ENCODE measurements around the gene DOK5. TPM values are rescaled to one million over a fixed set of nuclear protein-coding genes. Genes with fewer than 3 reads are reported as not detected.

DOK5 gene
- total RNA-seq, 2 experiments from 2014 or later = 0.53 to 0.71 TPM

DNA sequence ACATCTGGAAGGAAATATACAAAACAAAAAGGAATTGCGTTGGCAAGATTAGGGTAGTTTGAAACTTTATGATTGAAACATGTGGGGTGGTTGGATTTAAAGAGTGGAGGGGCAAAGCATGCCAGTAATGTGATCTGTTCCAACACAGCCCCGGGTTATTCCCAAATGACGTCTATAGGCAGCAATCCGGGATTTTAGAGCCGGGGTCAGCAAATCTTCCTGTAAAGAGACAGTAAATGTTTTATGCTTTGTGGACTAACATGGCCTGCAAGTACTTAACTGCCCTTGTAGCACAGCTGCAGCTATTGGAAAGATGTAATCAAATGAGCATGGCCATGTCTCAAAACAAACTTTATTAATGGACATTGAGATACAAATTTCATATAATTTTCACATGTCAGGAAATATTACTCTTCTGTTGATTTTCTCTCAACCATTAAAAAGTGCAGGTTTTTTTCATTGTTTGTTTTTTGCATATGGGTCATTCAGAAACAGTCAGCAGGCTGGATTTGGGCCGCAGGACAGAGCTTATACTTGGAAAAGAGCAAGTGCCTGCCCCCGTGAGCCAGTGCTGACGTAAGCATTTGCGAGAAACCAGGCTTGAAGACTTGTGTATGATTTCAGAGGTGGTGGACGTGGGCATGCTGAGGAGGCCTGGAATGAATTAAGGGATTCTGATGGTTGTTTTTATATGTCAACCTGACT lies 136.5 kb downstream of the DOK5 start:
- no peak overlapping the region for H3K4me3 Mint-ChIP-seq
- POLR2A ChIA-PET = no interaction called here
- H3K36me3 Mint-ChIP-seq = no peaks in the 10 kb centered on the region
- no peaks in the 10 kb centered on the region for H3K27me3 Mint-ChIP-seq
- no peak for DNase-seq
- H3K9me3 Mint-ChIP-seq = no peaks in the 10 kb centered on the region
- H3K4me1 Mint-ChIP-seq (ENCODE audit: low read depth) = no peaks in the 10 kb centered on the region
- CTCF ChIA-PET = no interaction called here
- H3K27ac Mint-ChIP-seq = no peak overlapping the region
- intact Hi-C loops (cut with micrococcal nuclease) = no loop called here

DNA sequence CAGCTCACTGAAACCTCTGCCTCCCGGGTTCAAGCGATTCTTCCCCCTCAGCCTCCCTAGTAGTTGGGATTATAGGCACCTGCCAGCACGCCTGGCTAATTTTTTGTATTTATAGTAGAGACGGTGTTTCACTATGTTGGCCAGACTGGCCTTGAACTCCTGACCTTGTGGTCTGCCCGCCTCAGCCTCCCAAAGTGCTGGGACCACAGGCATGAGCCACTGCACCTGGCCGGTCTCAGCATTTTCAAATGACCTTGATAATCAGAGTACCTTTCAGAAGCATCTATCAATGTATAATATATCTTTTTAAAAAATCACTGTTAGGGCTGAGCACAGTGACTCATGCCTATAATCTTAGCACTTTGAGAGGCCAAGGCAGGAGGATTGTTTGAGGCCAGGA lies 143.0 kb downstream of the DOK5 start:
- intact Hi-C loops (cut with micrococcal nuclease) = no loop called here
- H3K27me3 Mint-ChIP-seq = peaks cover 5% of the 10 kb centered on the region
- ChIA-PET POLR2A (no interaction called here), CTCF (no interaction called here)
- no peak overlapping the region for H3K4me3 Mint-ChIP-seq
- no peaks in the 10 kb centered on the region for H3K4me1 Mint-ChIP-seq (ENCODE audit: low read depth)
- no peaks in the 10 kb centered on the region for H3K36me3 Mint-ChIP-seq
- no peaks in the 10 kb centered on the region for H3K9me3 Mint-ChIP-seq
- no peak overlapping the region for H3K27ac Mint-ChIP-seq
- no peak for DNase-seq

DNA sequence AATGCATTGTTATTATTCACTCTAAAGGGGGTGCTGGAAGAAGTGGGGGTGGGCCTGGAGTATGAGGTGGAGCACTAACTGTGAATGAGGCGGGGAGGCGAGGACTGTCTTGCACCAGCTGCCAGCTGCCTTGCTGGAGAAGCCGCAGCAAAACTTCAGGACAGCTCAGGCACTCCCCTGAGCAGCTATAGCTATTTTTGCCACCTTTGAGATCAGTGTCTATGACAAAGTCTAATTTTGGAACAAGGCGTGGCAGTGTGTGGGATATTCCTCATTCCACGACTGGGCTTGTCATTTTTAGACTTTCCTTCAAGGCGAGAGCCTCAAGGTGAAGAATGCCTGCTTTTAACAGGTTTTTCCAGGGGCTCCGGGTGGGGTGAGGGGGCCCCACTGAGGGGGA lies 143.8 kb downstream of the DOK5 start:
- H3K36me3 Mint-ChIP-seq = no peaks in the 10 kb centered on the region
- ChIA-PET POLR2A (no interaction called here), CTCF (no interaction called here)
- no peak for DNase-seq
- H3K4me3 Mint-ChIP-seq = no peak overlapping the region
- no peaks in the 10 kb centered on the region for H3K9me3 Mint-ChIP-seq
- peaks cover 5% of the 10 kb centered on the region for H3K27me3 Mint-ChIP-seq
- no peak overlapping the region for H3K27ac Mint-ChIP-seq
- no peaks in the 10 kb centered on the region for H3K4me1 Mint-ChIP-seq (ENCODE audit: low read depth)
- intact Hi-C loops (cut with micrococcal nuclease) = no loop called here

DNA sequence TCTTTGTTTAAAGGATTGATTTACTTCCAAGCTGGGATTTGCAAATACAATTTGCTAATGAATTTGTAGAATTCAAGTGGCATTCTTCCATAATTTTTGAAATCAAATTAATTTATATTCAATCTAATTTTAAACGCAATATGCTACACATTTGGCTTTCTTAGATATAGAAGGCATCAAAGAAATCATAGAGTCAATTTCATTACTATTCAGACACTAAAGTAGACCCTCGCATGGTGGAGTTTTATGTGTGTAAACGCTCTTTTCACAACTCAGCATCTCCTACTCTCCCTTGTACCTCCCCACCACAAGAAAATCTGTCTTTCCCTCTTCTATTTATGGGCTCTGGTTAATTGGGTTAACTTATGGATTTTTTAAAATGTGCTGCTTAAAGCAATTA lies 144.3 kb downstream of the DOK5 start:
- CTCF ChIA-PET = no interaction called here
- POLR2A ChIA-PET = no interaction called here
- Mint-ChIP-seq H3K27me3 (peaks cover 5% of the 10 kb centered on the region), H3K27ac (no peak overlapping the region), H3K9me3 (no peaks in the 10 kb centered on the region), H3K36me3 (no peaks in the 10 kb centered on the region), H3K4me1 (ENCODE audit: low read depth) (no peaks in the 10 kb centered on the region), H3K4me3 (no peak overlapping the region)
- DNase-seq = no peak
- intact Hi-C loops (cut with micrococcal nuclease) = no loop called here

DNA sequence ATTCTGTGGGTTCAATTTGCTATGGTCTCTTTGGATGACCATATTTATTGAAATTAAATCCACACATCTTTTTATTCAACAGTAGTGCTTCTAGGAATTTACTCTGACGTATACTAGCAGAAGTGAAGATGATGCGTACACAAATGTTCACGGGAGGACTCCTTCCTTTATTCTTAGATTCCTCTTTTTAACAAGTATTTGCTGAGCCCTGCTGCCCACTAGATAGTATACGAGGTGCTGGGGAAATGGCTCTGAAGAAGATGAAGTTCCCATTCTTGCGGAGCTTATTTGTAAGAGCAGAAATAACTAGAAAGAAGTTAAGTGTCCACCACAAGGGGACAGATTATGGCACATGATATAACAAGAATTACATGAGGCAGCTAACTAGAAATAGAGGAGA lies 145.2 kb downstream of the DOK5 start:
- H3K27ac Mint-ChIP-seq = no peak overlapping the region
- no peak overlapping the region for H3K4me3 Mint-ChIP-seq
- no peaks in the 10 kb centered on the region for H3K9me3 Mint-ChIP-seq
- no peaks in the 10 kb centered on the region for H3K36me3 Mint-ChIP-seq
- intact Hi-C loops (cut with micrococcal nuclease) = no loop called here
- H3K4me1 Mint-ChIP-seq (ENCODE audit: low read depth) = no peaks in the 10 kb centered on the region
- ChIA-PET POLR2A (no interaction called here), CTCF (no interaction called here)
- peaks cover 5% of the 10 kb centered on the region for H3K27me3 Mint-ChIP-seq
- no peak for DNase-seq

DNA sequence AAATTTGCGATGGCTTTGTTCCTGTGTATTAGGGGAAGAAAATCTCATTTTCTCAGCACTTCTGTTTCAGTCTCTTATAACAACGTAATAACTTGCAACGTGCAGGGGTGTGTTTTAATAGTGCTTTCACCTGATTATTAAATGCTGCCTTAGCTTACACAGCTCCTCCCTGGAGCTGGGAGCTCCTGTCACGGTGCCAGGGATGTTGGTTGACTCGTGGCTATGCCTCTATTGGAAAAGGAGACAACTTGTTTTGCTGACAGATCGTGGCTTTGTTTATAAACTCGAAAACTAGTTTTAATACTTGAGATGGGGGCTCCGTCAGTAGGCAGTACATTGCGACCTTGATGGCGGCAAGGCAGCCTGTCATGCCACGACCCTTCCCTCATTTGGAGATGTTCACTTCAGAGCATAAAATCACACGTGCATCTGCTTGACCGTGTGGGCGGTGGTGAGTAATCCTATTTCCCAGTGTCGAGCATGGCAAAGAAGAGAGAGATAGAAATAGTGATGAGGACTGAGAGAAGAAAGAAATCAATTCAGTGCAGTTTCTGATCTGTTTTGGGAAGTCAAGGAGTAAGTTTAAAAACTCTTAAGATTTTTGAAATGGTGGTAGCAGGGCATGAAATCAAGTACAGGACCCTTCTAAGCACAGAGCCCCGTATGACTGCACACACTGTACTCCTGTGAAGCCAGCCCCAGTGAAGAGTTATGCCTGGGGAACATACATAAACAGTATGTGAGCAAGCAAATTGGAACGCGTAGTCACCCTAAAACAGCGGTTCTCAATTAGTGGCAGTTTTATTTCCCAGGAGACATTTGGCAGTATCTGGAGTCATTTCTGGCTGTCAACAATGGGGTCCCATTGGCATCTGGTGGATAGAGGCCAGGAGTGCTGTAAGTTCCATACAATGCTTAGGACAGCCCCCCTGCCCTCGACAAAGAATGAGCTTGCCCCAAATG lies 147.2 kb downstream of the DOK5 start:
- Mint-ChIP-seq H3K4me3 (no peak overlapping the region), H3K4me1 (ENCODE audit: low read depth) (no peaks in the 10 kb centered on the region), H3K27ac (no peak overlapping the region), H3K9me3 (no peaks in the 10 kb centered on the region), H3K27me3 (peaks cover 5% of the 10 kb centered on the region), H3K36me3 (no peaks in the 10 kb centered on the region)
- ChIA-PET CTCF (interaction anchor here (1.3 kb wide), 1 partner anchor 26 kb away, joined by 3 read pairs; no protein-coding TSS in a partner anchor), POLR2A (no interaction called here)
- DNase-seq = no peak
- intact Hi-C loops (cut with micrococcal nuclease) = no loop called here

DNA sequence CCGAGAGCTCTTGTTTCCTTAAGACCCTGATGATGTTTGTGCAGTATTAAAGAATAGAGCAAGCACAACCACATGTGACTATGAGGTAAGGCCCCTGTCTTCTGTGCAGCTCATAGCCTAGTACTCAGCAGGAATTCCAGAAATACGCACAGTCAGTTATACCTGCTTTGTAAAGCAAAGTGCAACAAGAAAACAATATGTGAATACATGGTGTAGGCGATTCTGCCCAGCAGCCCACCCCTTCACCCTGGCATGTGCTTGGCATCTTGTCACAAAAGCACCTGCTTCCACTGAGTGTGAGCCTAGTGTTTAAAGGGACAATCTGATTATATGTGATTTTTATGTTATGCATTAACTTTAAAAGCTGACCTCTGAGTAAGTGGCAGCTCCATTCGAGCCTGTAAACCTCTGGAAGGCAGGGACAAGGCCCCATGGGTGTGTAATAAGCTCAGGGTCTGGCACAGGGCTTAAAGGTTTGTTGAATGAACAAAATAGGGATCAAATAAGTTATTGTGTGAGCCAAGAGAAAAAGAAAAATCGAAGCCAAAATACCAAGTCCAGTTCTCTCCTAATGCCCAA lies 148.7 kb downstream of the DOK5 start:
- no peaks in the 10 kb centered on the region for H3K9me3 Mint-ChIP-seq
- intact Hi-C loops (cut with micrococcal nuclease) = no loop called here
- no peaks in the 10 kb centered on the region for H3K4me1 Mint-ChIP-seq (ENCODE audit: low read depth)
- no peak overlapping the region for H3K27ac Mint-ChIP-seq
- no peaks in the 10 kb centered on the region for H3K36me3 Mint-ChIP-seq
- no peak for DNase-seq
- ChIA-PET CTCF (interaction anchor here (0.7 kb wide), 1 partner anchor 26 kb away, joined by 3 read pairs; no protein-coding TSS in a partner anchor), POLR2A (no interaction called here)
- H3K4me3 Mint-ChIP-seq = no peak overlapping the region
- peaks cover 7% of the 10 kb centered on the region for H3K27me3 Mint-ChIP-seq

DNA sequence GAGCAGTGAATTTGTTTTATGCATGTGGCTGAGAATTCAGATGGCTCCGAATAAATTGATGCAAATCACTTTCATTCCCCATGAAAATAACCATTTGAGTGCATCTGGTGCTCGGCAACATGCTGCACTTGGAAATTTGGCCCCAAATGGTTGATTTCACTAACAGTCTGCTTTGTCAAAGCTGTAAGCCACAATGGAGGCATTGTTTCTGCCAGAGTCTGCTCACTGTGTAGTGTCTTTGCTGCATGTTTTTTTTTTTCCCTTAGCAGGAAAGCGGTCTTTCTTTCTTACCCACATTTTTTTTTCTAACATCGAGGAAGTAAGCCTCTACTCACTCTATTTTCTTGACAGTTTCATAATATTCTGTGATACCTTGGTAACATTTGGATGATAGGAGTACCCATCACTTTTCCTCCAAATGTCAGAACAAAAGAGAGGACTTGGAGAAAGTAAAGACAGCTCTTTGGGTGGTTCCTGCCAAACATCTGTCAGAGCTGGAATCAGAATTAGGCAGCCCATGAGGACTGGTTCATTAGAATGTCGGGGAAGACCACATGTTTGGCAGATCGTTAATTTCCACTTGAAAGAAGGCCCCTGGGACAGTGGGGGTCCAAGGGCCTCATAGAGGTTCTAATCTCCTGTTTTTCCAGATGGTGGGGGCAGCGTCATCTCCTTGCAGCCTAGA lies 149.5 kb downstream of the DOK5 start:
- no peaks in the 10 kb centered on the region for H3K4me1 Mint-ChIP-seq (ENCODE audit: low read depth)
- intact Hi-C loops (cut with micrococcal nuclease) = no loop called here

DNA sequence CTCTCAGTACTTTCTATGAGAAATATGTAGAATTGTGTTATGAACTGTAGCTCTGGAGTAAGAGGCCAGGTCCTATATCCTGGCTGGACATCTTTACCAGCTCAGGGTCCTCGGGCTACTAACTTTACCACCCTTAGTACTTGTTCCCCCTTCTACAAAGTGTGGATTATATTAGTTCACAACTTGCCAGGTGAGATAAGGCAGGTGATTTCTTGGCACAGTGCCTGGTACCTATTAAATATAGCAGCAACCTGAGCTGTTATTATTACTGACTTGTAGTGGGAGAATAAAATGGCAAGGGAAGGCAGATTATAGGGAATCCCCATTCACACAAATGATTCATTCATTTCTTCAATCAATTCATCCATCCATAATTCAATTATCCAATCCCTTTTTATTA lies 150.1 kb downstream of the DOK5 start:
- Mint-ChIP-seq H3K36me3 (no peaks in the 10 kb centered on the region), H3K4me3 (no peak overlapping the region), H3K9me3 (no peaks in the 10 kb centered on the region), H3K27me3 (peaks cover 11% of the 10 kb centered on the region), H3K27ac (no peak overlapping the region), H3K4me1 (ENCODE audit: low read depth) (no peaks in the 10 kb centered on the region)
- ChIA-PET CTCF (interaction anchor here (1.1 kb wide), 1 partner anchor 22 kb away, joined by 3 read pairs; no protein-coding TSS in a partner anchor), POLR2A (no interaction called here)
- no peak for DNase-seq
- intact Hi-C loops (cut with micrococcal nuclease) = no loop called here

More for the DNA sequence above, 149.5 kb downstream of the DOK5 start:
- ChIA-PET POLR2A (no interaction called here), CTCF (interaction anchor here (1.1 kb wide), 1 partner anchor 23 kb away, joined by 3 read pairs; no protein-coding TSS in a partner anchor)
- Mint-ChIP-seq H3K36me3 (no peaks in the 10 kb centered on the region), H3K27ac (no peak overlapping the region), H3K27me3 (peaks cover 7% of the 10 kb centered on the region), H3K4me3 (no peak overlapping the region), H3K9me3 (no peaks in the 10 kb centered on the region)
- DNase-seq = no peak

DNA sequence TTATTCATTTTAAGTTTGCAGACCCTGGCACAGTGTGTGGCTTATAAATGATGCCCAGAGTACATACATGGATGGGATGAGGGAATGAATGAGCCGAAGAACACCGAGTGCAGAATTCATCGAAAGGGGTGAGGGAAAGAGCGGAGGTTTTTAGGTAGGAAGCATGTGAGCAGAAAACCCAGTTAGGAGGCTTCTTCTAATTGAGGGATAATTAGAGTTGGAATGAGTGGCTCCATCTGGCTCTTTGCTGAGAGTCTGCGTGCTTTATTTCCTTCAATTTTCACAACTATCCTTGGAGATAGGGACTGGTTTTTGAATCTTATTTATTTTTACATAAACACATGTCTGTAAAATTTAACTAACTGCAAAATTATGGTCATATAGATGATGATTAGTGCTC lies 150.7 kb downstream of the DOK5 start:
- no peak for DNase-seq
- Mint-ChIP-seq H3K36me3 (no peaks in the 10 kb centered on the region), H3K27ac (no peak overlapping the region), H3K9me3 (no peaks in the 10 kb centered on the region), H3K4me3 (no peak overlapping the region), H3K4me1 (ENCODE audit: low read depth) (no peaks in the 10 kb centered on the region), H3K27me3 (peaks cover 8% of the 10 kb centered on the region)
- intact Hi-C loops (cut with micrococcal nuclease) = no loop called here
- POLR2A ChIA-PET = no interaction called here
- CTCF ChIA-PET = no interaction called here

DNA sequence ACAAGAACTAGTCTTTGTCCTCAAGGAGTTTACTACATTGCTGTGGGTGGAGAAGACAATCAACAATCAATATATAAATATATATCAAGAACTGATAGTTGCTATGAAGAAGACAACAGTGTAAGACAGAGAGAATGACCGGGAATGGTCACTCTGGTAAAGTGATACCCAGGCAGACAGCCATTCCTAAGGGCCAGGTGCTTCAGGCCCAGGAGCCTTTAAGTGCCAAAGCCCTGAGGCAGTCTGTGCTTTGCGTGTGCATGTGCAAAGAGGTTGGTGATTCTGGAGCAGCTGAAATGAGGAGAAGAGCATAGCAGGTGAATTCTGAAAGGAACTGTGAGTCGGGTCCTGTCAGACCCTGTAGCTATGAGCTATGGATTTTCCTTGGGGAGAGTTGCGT lies 154.2 kb downstream of the DOK5 start:
- CTCF ChIA-PET = interaction anchor here (0.6 kb wide), 1 partner anchor 15 kb away, joined by 5 read pairs; no protein-coding TSS in a partner anchor
- no peak for DNase-seq
- Mint-ChIP-seq H3K27ac (no peak overlapping the region), H3K9me3 (no peaks in the 10 kb centered on the region), H3K4me1 (ENCODE audit: low read depth) (no peaks in the 10 kb centered on the region), H3K27me3 (peaks cover 5% of the 10 kb centered on the region), H3K36me3 (no peaks in the 10 kb centered on the region), H3K4me3 (no peak overlapping the region)
- intact Hi-C loops (cut with micrococcal nuclease) = no loop called here
- POLR2A ChIA-PET = no interaction called here

DNA sequence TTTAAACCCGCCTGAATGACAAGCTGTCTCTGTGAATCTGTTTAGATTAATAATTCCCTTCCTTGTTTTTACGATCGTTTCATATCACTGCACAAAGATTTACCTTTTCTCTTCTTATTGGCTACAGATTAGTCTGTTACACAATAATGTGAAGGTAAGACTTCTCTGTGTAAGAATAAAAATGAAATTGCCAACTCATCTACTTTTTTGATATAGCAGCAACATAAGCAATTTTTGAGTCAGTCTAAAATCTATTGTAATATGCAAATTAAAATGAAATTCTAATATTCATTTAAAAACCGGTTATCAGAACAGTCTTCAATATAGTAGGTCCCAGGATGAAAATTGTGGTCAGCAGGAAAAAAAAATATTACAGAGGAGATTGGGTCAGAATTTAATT lies 155.2 kb downstream of the DOK5 start:
- no peaks in the 10 kb centered on the region for H3K36me3 Mint-ChIP-seq
- intact Hi-C loops (cut with micrococcal nuclease) = no loop called here
- no peak overlapping the region for H3K27ac Mint-ChIP-seq
- no peak overlapping the region for H3K4me3 Mint-ChIP-seq
- ChIA-PET POLR2A (no interaction called here), CTCF (no interaction called here)
- H3K4me1 Mint-ChIP-seq (ENCODE audit: low read depth) = no peaks in the 10 kb centered on the region
- no peaks in the 10 kb centered on the region for H3K9me3 Mint-ChIP-seq
- peaks cover 5% of the 10 kb centered on the region for H3K27me3 Mint-ChIP-seq
- DNase-seq = no peak
